LNCaP clone FGC (cell line): ENCODE measurements around the gene ZKSCAN2.
A peak's percentile ranks its signal among the peaks of the same experiment; 100 is the strongest.

Source experiments
- DNase-seq: peaks from one replicate; pipeline ENCODE4 v3.0.0-alpha.2; 2011; ENCODE audit warnings: low read depth
- H3K4me3 ChIP-seq: 2 replicates; pipeline ENCODE4 v1.5.1; 2011; ENCODE audit warnings: mild to moderate bottlenecking, low read depth, low read length, control low read depth
- TF ChIP-seq, protein P1 (sequence below): IDR thresholded peaks from 2 replicates; pipeline ENCODE4 v1.5.1; 2012; ENCODE audit warnings: mild to moderate bottlenecking; ENCODE audit not compliant: control insufficient read depth, insufficient read depth; ENCODE audit errors: extremely low read depth

The ZKSCAN2 gene

DNA sequence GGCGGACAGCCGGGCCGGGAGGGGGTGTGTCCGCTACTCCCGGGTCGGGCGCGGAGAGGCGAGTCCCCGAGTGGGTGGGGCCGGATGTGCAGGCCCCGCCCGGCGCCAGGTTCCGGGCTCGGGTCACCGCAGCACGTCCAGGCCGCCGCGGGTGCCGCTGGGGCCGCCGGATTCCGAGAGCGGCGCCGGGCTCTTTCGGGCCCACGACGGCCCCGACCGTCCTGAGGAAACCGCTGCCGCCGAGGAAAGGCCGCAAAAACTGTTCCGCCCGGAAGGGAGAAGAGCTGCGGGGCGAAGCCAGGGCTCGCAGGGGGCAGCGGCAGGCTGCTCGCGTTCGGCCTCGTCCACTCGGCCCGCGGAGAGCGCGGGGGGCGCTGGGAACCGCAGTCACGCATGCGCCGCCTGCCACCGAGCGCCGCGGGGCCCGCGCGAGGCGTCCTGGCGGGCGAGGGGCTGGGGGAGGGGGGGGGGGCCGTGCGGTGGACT lies at the start of gene ZKSCAN2:
Gene ZKSCAN2, minus strand, starts transcription at position 376 of the 486 bp plus-strand sequence. CDS start 718 bp downstream, outside the sequence.
- peak within 1 kb of the TSS; percentile 66 for H3K4me3 ChIP-seq
- TF ChIP-seq, protein P1, sequence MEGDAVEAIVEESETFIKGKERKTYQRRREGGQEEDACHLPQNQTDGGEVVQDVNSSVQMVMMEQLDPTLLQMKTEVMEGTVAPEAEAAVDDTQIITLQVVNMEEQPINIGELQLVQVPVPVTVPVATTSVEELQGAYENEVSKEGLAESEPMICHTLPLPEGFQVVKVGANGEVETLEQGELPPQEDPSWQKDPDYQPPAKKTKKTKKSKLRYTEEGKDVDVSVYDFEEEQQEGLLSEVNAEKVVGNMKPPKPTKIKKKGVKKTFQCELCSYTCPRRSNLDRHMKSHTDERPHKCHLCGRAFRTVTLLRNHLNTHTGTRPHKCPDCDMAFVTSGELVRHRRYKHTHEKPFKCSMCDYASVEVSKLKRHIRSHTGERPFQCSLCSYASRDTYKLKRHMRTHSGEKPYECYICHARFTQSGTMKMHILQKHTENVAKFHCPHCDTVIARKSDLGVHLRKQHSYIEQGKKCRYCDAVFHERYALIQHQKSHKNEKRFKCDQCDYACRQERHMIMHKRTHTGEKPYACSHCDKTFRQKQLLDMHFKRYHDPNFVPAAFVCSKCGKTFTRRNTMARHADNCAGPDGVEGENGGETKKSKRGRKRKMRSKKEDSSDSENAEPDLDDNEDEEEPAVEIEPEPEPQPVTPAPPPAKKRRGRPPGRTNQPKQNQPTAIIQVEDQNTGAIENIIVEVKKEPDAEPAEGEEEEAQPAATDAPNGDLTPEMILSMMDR = no peak
- DNase-seq = peak; percentile 61

DNA sequence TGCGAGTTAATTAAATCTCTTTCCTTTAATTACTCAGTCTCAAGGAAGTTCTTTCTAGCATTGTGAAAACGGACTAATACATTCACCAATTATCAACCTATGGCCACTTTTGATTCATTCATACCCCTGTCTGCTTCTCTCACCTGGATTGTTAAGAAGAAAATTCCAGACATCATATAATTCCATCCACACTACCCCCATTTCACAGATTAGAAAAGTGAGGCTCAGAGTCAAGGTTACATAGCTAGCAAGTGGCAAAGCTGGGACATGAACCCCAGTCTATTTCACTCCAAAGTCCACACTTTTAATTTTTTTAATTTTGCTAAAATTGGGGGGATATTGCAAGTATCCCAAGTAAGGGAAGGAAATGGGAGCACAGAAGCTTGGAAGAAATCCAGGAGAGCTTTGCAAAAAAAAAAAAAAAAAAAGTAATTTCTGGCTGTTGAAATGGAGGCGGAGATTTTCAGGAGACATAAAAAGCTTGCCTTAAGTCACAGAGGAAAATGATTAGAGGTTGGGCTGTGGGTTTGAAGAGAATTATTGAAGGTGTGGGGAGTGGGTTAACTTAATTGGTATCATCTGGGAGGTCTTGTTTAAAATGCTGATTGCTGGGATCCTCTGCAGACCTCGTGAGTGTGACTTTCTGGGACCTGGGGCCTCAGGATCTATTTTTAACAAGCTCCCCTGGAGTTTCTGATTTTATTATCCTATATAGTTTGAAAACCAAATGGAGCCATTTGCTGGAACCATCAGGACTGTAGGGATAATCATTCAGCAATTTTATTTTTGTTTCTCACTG lies 42.3 kb upstream of the ZKSCAN2 start:
- no peak for DNase-seq
- H3K4me3 ChIP-seq = no peak overlapping the region
- TF ChIP-seq, protein P1 = no peak

DNA sequence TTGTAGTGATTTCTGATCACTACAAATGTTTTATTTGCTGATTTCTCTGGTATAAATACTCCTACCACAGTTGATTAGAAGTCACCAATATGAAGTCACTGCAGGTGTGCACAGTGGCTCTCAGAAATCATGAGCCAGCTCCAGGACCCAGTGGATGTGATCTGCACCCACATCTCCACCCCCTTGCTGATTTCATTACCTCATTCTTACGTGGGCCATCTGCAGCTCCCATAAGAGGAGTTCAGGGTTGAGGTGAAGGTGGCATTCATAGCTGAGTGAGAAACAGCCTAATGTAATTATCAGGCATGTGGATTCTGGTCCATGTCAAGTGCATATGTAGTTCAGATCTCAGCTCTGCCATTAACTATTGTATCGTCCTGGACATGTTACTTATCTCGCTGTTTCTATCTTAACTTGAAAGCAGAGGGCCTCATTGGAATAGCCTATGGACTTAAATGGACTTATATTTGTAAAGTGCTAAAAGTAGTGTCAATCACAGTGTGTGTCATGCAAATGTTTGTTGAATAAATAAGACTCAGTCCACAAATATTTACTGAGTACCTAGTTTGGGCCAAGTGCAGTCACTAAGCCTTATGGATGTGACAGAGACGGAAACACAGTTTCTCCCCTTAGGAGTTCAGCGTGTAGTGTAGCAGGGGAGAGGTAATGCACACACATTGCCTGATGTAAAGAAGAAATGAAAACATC lies 40.7 kb upstream of the ZKSCAN2 start:
- peak; percentile 89 for DNase-seq
- no peak overlapping the region for H3K4me3 ChIP-seq
- TF ChIP-seq, protein P1 = no peak

DNA sequence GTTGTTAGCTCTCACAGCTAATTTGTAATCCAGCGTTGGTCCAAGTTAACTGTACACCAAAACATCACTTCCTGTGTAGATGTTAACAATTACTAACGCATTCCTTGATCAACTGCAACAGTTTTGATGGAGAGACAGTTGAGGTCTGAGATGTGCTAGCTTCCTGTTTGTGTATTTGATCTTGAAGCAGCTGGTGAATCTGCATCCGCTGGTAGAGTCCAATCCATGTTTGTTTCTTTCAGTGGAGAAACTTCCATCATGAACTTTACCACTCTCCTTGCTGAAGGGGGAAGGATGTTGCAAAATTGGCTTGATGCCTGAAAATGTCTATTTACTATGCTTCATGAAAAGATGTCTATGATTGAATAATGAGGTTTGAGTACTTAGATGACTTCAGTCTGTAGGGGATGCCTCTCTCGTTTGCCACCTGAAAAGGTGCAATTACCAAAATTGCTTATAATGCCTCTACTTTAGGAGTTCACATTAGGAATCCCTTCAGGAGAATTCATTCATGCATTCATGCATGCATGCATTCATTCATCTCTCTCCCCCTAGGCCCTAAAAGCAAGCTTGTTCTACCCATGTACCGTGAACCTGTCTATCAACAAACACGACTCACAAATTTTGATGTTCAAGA lies 39.6 kb upstream of the ZKSCAN2 start:
- DNase-seq = no peak
- TF ChIP-seq, protein P1 = no peak
- H3K4me3 ChIP-seq = no peak overlapping the region

DNA sequence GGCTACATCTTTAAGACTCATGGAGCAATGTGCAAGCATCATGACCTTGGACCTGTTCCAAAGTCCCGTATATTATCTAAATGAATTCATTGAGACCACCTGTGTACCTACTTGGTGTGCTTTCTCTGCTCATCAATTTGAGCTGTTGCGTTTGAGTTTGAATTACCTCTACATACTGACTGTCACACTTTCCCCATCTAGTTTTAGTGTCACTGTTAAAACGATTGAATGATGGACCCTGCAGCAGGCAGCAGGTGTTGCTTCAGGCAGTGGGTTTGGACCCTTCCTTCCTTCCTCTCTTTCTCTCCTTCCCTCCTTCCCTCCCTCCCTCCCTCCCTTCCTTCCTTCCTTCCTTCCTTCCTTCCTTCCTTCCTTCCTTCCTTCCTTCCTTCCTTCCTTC lies 33.9 kb upstream of the ZKSCAN2 start:
- no peak overlapping the region for H3K4me3 ChIP-seq
- DNase-seq = no peak
- TF ChIP-seq, protein P1 = no peak

DNA sequence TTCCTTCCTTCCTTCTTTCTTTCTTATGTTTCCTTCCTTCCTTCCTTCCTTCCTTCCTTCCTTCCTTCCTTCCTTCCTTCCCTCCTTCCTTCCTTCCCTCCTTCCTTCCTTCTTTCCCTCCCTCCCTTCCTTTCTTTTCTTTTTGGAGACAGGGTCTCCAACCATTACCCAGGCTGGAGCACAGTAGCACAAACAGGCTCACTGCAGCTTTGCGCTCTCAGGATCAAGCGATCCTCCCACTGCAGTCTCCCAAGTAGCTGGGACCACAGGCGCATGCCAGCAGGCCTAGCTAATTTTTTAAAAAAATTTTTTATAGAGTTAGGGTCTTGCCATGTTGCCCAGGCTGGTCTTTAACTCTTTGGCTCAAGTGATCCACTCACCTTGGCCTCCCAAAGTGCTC lies 31.8 kb upstream of the ZKSCAN2 start:
- TF ChIP-seq, protein P1 = no peak
- DNase-seq = no peak
- no peak overlapping the region for H3K4me3 ChIP-seq
